K562 (cell line): ENCODE data around the gene ADD1. TPM values are rescaled to one million over a fixed set of nuclear protein-coding genes. Genes with fewer than 3 reads are reported as not detected.

ENCODE experiments used
- EWSR1 ChIP-seq: fragments of 450-650 bp; IDR thresholded peaks from 2 replicates; pipeline ENCODE4 v1.6.1; 2018; ENCODE audit warnings: borderline replicate concordance, mild to moderate bottlenecking, low read depth, moderate library complexity; ENCODE audit not compliant: partially characterized antibody
- HDAC1 ChIP-seq, 2 experiments: fragments of 450-650 bp; IDR thresholded peaks; 2 replicates each; pipeline ENCODE4 v1.6.1; 2016 to 2017; ENCODE audit warnings: inconsistent platforms in 1 of 2, mild to moderate bottlenecking in 1 of 2, moderate library complexity in 1 of 2
- HDAC2 ChIP-seq: fragments of 450-650 bp; IDR thresholded peaks from 2 replicates; pipeline ENCODE4 v1.6.1; 2016; ENCODE audit warnings: mild to moderate bottlenecking
- HNRNPUL1 ChIP-seq: fragments of 200-400 bp; formaldehyde crosslinking; IDR thresholded peaks from 2 replicates; pipeline ENCODE4 v1.6.1; 2017; ENCODE audit warnings: low read length
- MIER1 ChIP-seq: fragments of 450-650 bp; IDR thresholded peaks from 2 replicates; pipeline ENCODE4 v1.6.1; 2016; ENCODE audit warnings: antibody characterized with exemption, mild to moderate bottlenecking, low read depth
- MXI1 ChIP-seq: IDR thresholded peaks from 2 replicates; pipeline ENCODE4 v1.6.1; 2011; ENCODE audit warnings: low read depth, mild to moderate bottlenecking, improper control_type of control experiment, low read length
- NR2C2 ChIP-seq, 2 experiments: fragments of 200-800 bp in 1 of 2; sonication (Bioruptor generic) in 1 of 2; sonication (generic) in 1 of 2; formaldehyde crosslinking in 1 of 2; IDR thresholded peaks; 2 replicates each; pipeline versions ENCODE4 v1.6.1 to v1.8.0; 2016 to 2022; ENCODE audit warnings: mild to moderate bottlenecking in 1 of 2, missing compliant biosample characterization in 1 of 2, missing genetic modification characterization in 1 of 2, missing genetic modification reagents in 1 of 2
- PHF20 ChIP-seq: fragments of 450-650 bp; IDR thresholded peaks from 2 replicates; pipeline ENCODE4 v1.6.1; 2018; ENCODE audit not compliant: partially characterized antibody
- PURB ChIP-seq: sonication (generic); formaldehyde crosslinking; IDR thresholded peaks from 2 replicates; pipeline ENCODE4 v1.9.0; 2021; ENCODE audit warnings: low read depth, mild to moderate bottlenecking, missing genetic modification reagents
- RBM22 ChIP-seq: fragments of 200-400 bp; formaldehyde crosslinking; IDR thresholded peaks from 2 replicates; pipeline ENCODE4 v1.6.1; 2018; ENCODE audit warnings: low read length, low read depth; ENCODE audit not compliant: poor library complexity, severe bottlenecking
- RBM39 ChIP-seq: fragments of 200-400 bp; formaldehyde crosslinking; optimal IDR thresholded peaks from 2 replicates; pipeline ENCODE3; 2018; ENCODE audit warnings: low read depth, low read length
- YY1 ChIP-seq, 3 experiments: IDR thresholded peaks; 2 replicates each; pipeline ENCODE4 v1.6.1; 2011; ENCODE audit warnings: low read length in 2 of 3, mild to moderate bottlenecking in 2 of 3, moderate library complexity in 2 of 3, borderline replicate concordance in 1 of 3, control low read depth in 1 of 3, low read depth in 1 of 3; ENCODE audit not compliant: insufficient read depth in 3 of 3, insufficient replicate concordance in 2 of 3, control insufficient read depth in 1 of 3, insufficient read length in 1 of 3; ENCODE audit errors: extremely low read depth in 1 of 3
- ZNF184 ChIP-seq: sonication (generic); formaldehyde crosslinking; IDR thresholded peaks from 2 replicates; pipeline ENCODE4 v1.5.0; 2020; ENCODE audit warnings: missing genetic modification reagents
- polyA plus RNA-seq, 8 experiments: library from polyadenylated mRNA; depleted of rRNA in 4 of 8; stranded (reverse) in 5 of 8; unstranded in 3 of 8; fragments of >200 nt; fragmentation: Nextera tagmentation in 2 of 8; fragmentation: Illumina TruSeq in 1 of 8; extraction: Ambion mirVana in 2 of 8; extraction: Trizol in 1 of 8; gene quantifications; 2 replicates each; pipeline versions ENCODE4 v1.2.1 to v1.2.3, GENCODE V29; 2011 to 2014; ENCODE audit warnings: inconsistent platforms in 1 of 8, missing spikeins in 1 of 8
- total RNA-seq, 7 experiments: library from RNA; depleted of rRNA in 6 of 7; stranded (reverse); fragments of >200 nt in 6 of 7; fragmentation: Illumina TruSeq in 2 of 7; extraction: Trizol in 2 of 7; gene quantifications; 2 replicates each; pipeline versions ENCODE4 v1.2.1 to v1.2.3, GENCODE V29; 2011 to 2021; ENCODE audit warnings: low replicate concordance in 1 of 7
- TF ChIP-seq, protein P1 (sequence below), 2 experiments: fragments of 450-650 bp in 1 of 2; sonication (generic) in 1 of 2; formaldehyde crosslinking in 1 of 2; IDR thresholded peaks; 2 replicates each; pipeline versions ENCODE4 v1.7.1 to v1.9.0; 2016 to 2022; ENCODE audit warnings: inconsistent platforms in 1 of 2, mild to moderate bottlenecking in 1 of 2, missing genetic modification reagents in 1 of 2
- TF ChIP-seq, protein P2 (sequence below): sonication (generic); formaldehyde crosslinking; IDR thresholded peaks from 2 replicates; pipeline ENCODE4 v1.8.1; 2023; ENCODE audit warnings: mild to moderate bottlenecking, missing genetic modification reagents

ADD1 gene
- total and polyA plus RNA-seq, 9 of the 15 experiments (the other 6 are each of a cell fraction or from before 2014, with no cell fraction given), result 17.5 to 153 (median 74.0) TPM

DNA sequence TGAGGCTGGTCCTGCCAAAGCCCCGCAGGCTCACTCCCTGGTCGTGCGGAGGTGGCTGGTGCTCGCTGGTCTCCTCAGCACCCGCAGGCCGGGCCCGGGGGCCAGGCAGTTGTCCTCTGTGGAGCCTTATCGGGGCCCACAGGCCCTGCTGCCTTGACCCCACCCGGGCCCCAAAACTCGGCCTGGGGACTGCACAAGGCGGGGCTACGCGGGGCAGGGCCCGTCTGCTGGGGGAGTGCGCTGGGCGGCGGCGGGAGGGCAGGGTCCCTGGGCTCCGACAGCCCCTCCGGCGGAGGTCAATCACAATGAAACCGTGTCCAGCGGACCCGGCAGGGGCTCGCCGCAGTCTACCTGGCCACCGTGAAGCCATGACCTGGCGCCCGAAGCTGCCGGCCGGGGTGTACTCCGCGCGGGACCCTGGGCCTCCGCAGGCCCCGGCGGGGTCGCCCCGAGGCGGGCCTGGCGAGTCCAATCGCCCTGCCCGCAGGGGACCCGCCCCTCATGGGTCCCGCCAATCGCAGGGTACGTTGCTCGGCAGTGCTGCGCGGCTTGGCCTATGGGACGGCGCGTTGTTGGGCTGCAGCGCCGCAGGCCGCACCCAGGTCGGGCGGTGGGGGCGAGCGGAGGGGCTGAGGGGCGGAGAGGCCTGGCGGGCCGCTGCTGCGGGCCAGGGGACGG lies at the start of gene ADD1 (continued):
- TF ChIP-seq, protein P1, sequence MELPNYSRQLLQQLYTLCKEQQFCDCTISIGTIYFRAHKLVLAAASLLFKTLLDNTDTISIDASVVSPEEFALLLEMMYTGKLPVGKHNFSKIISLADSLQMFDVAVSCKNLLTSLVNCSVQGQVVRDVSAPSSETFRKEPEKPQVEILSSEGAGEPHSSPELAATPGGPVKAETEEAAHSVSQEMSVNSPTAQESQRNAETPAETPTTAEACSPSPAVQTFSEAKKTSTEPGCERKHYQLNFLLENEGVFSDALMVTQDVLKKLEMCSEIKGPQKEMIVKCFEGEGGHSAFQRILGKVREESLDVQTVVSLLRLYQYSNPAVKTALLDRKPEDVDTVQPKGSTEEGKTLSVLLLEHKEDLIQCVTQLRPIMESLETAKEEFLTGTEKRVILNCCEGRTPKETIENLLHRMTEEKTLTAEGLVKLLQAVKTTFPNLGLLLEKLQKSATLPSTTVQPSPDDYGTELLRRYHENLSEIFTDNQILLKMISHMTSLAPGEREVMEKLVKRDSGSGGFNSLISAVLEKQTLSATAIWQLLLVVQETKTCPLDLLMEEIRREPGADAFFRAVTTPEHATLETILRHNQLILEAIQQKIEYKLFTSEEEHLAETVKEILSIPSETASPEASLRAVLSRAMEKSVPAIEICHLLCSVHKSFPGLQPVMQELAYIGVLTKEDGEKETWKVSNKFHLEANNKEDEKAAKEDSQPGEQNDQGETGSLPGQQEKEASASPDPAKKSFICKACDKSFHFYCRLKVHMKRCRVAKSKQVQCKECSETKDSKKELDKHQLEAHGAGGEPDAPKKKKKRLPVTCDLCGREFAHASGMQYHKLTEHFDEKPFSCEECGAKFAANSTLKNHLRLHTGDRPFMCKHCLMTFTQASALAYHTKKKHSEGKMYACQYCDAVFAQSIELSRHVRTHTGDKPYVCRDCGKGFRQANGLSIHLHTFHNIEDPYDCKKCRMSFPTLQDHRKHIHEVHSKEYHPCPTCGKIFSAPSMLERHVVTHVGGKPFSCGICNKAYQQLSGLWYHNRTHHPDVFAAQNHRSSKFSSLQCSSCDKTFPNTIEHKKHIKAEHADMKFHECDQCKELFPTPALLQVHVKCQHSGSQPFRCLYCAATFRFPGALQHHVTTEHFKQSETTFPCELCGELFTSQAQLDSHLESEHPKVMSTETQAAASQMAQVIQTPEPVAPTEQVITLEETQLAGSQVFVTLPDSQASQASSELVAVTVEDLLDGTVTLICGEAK (IDR thresholded peaks at IDR 0.05), result no peak
- TF ChIP-seq, protein P1 (CRISPR knock-in tag; IDR thresholded peaks at IDR 0.05), result no peak
- TF ChIP-seq NR2C2 (CRISPR knock-in tag; IDR thresholded peaks at IDR 0.05) (no peak), NR2C2 (tag; IDR thresholded peaks at IDR 0.05) (peak; percentile 83), RBM22 (peak; percentile 65), EWSR1 (no peak), HDAC2 (0 out of 2 replicates have a peak, but pooled peaks have one; percentile 27), PURB (CRISPR knock-in tag) (no peak), MXI1 (no peak), RBM39 (no peak), MIER1 (no peak), HDAC1 (IDR thresholded peaks at IDR 0.05) (peak in 1 of 2 experiments; percentile 77; a peak in 2 of 4 replicates), HNRNPUL1 (no peak), PHF20 (peak; percentile 86), ZNF184 (CRISPR knock-in tag) (no peak), YY1 (IDR thresholded peaks at IDR 0.05; ENCODE audit: borderline replicate concordance in 1 of 3, control insufficient read depth in 1 of 3, extremely low read depth in 1 of 3, insufficient read depth in 3 of 3, insufficient read length in 1 of 3, insufficient replicate concordance in 2 of 3, low read depth in 1 of 3, low read length in 2 of 3) (peak in 1 of 3 experiments; percentile 3)
- TF ChIP-seq, protein P2, sequence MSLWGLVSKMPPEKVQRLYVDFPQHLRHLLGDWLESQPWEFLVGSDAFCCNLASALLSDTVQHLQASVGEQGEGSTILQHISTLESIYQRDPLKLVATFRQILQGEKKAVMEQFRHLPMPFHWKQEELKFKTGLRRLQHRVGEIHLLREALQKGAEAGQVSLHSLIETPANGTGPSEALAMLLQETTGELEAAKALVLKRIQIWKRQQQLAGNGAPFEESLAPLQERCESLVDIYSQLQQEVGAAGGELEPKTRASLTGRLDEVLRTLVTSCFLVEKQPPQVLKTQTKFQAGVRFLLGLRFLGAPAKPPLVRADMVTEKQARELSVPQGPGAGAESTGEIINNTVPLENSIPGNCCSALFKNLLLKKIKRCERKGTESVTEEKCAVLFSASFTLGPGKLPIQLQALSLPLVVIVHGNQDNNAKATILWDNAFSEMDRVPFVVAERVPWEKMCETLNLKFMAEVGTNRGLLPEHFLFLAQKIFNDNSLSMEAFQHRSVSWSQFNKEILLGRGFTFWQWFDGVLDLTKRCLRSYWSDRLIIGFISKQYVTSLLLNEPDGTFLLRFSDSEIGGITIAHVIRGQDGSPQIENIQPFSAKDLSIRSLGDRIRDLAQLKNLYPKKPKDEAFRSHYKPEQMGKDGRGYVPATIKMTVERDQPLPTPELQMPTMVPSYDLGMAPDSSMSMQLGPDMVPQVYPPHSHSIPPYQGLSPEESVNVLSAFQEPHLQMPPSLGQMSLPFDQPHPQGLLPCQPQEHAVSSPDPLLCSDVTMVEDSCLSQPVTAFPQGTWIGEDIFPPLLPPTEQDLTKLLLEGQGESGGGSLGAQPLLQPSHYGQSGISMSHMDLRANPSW (CRISPR knock-in tag), result no peak
